GM10266 (cell line): Measurements from ENCODE around the gene HRAS.
A peak's percentile ranks its signal among the peaks of the same experiment; 100 is the strongest.

Experiments
- DNase-seq: peaks from one replicate; pipeline ENCODE4 v3.0.0; 2012; ENCODE audit errors: extremely low spot score
- CTCF ChIP-seq: IDR thresholded peaks from 2 replicates; pipeline ENCODE4 v1.5.1; 2012; ENCODE audit warnings: mild to moderate bottlenecking, low read depth; ENCODE audit not compliant: control insufficient read depth, insufficient read depth; ENCODE audit errors: missing control alignments

HRAS gene

GRCh38 chr11:516400-516799 lies 19.0 kb downstream of the HRAS start:
- no peak for TF ChIP-seq CTCF
- no peak for DNase-seq

DNA sequence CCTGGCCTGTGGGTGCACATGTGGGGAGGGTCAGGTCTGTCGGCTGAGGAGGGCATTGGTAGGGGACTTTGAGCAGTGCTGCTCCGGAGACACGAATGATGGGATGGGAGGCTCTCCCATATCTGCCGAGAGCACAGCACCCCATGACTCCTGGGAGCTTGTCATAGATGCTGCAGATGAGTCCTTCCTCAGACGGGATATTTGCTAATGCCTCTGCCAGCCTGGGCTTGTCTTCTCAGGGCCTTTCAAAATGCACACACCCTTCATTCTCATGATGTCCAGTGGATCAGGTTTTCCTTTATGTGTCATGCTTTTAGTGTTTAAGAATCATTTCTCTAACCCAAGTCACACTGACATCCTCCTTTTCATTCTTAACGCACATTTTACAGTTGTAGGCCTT lies 20.2 kb downstream of the HRAS start:
- no peak for TF ChIP-seq CTCF
- no peak for DNase-seq

- DNase-seq = no peak
- TF ChIP-seq CTCF = no peak
Measured at GRCh38 chr11:514606-515005, 20.8 kb downstream of the HRAS start.

DNA sequence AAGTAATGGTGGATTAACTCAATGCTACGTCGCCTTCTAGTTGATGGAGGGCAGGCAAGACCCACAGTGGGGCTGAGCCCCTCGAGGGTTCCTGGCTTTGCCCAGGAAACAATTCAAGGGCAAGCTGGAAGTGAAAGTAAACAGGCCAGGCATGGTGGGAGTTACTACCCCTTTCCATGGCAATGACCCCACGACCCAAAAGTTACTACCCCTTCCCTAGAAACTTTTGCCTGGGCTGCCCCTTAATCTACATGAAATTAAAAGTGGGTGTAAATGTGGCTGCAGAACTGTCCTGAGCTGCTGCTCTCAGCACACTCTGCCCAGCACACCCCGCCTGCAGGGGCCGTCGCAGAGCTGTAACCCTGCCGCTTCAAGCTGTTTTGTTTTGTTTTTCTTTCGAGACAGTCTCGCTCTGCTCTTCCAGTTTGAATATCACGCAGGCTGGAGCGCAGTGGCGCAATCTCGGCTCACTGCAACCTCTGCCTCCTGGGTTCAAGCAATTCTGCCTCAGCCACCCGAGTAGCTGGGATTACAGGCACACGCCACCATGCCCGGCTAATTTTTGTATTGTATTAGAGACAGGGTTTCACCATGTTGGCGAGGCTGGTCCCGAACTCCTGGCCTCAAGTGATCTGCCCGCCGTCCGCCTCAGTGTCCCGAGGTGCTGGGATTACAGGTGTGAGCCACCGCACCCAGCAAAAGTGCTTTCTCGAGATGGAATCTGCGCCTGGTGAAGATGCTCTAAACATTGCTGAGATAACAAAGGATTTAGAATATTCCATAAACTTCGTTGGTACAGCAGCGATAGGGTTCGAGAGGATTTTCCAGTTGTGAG lies 22.4 kb downstream of the HRAS start:
- TF ChIP-seq CTCF = no peak
- DNase-seq = no peak

DNA sequence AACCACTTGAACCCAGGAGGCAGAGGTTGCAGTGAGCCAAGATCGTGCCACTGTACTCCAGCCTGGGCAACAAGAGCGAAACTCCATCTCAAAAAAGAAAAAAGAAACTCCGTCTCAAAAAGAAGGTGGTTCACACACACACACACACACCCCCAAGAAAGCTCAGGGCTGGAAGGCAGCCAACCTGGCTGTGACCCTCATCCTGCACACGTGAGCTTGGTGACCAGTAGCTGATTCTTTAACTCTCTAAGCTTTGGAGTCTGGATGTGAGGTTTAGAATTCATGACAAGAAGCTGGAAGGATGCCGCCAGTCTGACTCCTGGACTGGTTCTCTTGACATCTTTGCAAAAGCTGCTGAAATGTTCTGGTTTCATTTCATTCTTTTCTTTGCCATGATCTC lies 26.4 kb downstream of the HRAS start:
- TF ChIP-seq CTCF = no peak
- no peak for DNase-seq

- no peak for DNase-seq
- no peak for TF ChIP-seq CTCF
Measured at GRCh38 chr11:507727-508515, 27.5 kb downstream of the HRAS start.

- peak; percentile 100 for DNase-seq
- TF ChIP-seq CTCF = no peak
Measured at GRCh38 chr11:506995-507726, 28.2 kb downstream of the HRAS start, which contains the start of gene RNH1. TSS of gene RNH1 (minus strand) at chr11:507242. CDS start at chr11:502162, 5,080 bp downstream.
